ENCODE results near the gene TGFB2. TPM values are rescaled to one million over a fixed set of nuclear protein-coding genes. Genes with fewer than 3 reads are reported as not detected.

Gene TGFB2
- total RNA-seq, 2 experiments from 2014 or later = 0.03 to 0.11 TPM

GRCh38 chr1:218400624-218401023, 55.5 kb downstream of the TGFB2 start:
- POLR2A ChIA-PET = no interaction called here
- TF ChIP-seq EZH2phosphoT487 (IDR thresholded peaks at IDR 0.05; ENCODE audit: borderline replicate concordance, low read depth, low read length) (no peak), CTCF (conservative IDR thresholded peaks at IDR 0.05; ENCODE audit: low read length) (no peak)

GRCh38 chr1:218401441-218401997, 56.4 kb downstream of the TGFB2 start:
- Histone ChIP-seq H3K4me3 (ENCODE audit: low read depth, low read length, poor library complexity, severe bottlenecking) (no peak overlapping the region), H2AFZ (ENCODE audit: low read length) (no peak overlapping the region), H3K27ac (ENCODE audit: low read depth, low read length, poor library complexity, severe bottlenecking) (no peak overlapping the region), H4K20me1 (ENCODE audit: insufficient read depth, low read length) (no peaks in the 10 kb centered on the region), H3K79me2 (ENCODE audit: insufficient read depth, low read depth, low read length) (no peaks in the 10 kb centered on the region), H3K9me2 (ENCODE audit: insufficient read depth, low read length) (no peaks in the 10 kb centered on the region), H3K36me3 (ENCODE audit: insufficient read depth, low read length) (no peaks in the 10 kb centered on the region), H3K4me1 (ENCODE audit: insufficient read depth, low read length, poor library complexity, severe bottlenecking) (no peaks in the 10 kb centered on the region), H3K9me3 (ENCODE audit: low read length) (no peaks in the 10 kb centered on the region), H3K4me2 (ENCODE audit: low read length) (no peak overlapping the region)
- no peak for DNase-seq (ENCODE audit: low spot score)
- ChIA-PET CTCF (ENCODE audit: unreplicated experiment) (no interaction called here), POLR2A (interaction anchor here (0.6 kb wide), 1 partner anchor 128 kb away, joined by 4 read pairs; no protein-coding TSS in a partner anchor)
- TF ChIP-seq EZH2phosphoT487 (IDR thresholded peaks at IDR 0.05; ENCODE audit: borderline replicate concordance, low read depth, low read length) = no peak
- TF ChIP-seq CTCF (conservative IDR thresholded peaks at IDR 0.05; ENCODE audit: low read length) = no peak
- BruUV-seq (replicated peaks) = no TSS peak
- intact Hi-C loops (cut with micrococcal nuclease; ENCODE audit: unreplicated experiment) = no loop called here

More at GRCh38 chr1:218400624-218401023, 55.5 kb downstream of the TGFB2 start:
- Histone ChIP-seq H2AFZ (ENCODE audit: low read length) (no peak overlapping the region), H3K9me2 (ENCODE audit: insufficient read depth, low read length) (no peaks in the 10 kb centered on the region), H3K4me1 (ENCODE audit: insufficient read depth, low read length, poor library complexity, severe bottlenecking) (no peaks in the 10 kb centered on the region), H4K20me1 (ENCODE audit: insufficient read depth, low read length) (no peaks in the 10 kb centered on the region), H3K4me2 (ENCODE audit: low read length) (no peak overlapping the region), H3K4me3 (ENCODE audit: low read depth, low read length, poor library complexity, severe bottlenecking) (no peak overlapping the region), H3K36me3 (ENCODE audit: insufficient read depth, low read length) (no peaks in the 10 kb centered on the region), H3K27ac (ENCODE audit: low read depth, low read length, poor library complexity, severe bottlenecking) (no peak overlapping the region), H3K9me3 (ENCODE audit: low read length) (no peaks in the 10 kb centered on the region), H3K79me2 (ENCODE audit: insufficient read depth, low read depth, low read length) (no peaks in the 10 kb centered on the region)
- BruUV-seq (replicated peaks) = no TSS peak
- CTCF ChIA-PET (ENCODE audit: unreplicated experiment) = no interaction called here
- intact Hi-C loops (cut with micrococcal nuclease; ENCODE audit: unreplicated experiment) = no loop called here
- no peak for DNase-seq (ENCODE audit: low spot score)

- Histone ChIP-seq H3K4me2 (ENCODE audit: low read length) (no peak overlapping the region), H3K27ac (ENCODE audit: low read depth, low read length, poor library complexity, severe bottlenecking) (no peak overlapping the region), H4K20me1 (ENCODE audit: insufficient read depth, low read length) (no peaks in the 10 kb centered on the region), H3K4me3 (ENCODE audit: low read depth, low read length, poor library complexity, severe bottlenecking) (no peak overlapping the region), H3K79me2 (ENCODE audit: insufficient read depth, low read depth, low read length) (no peaks in the 10 kb centered on the region), H3K9me2 (ENCODE audit: insufficient read depth, low read length) (no peaks in the 10 kb centered on the region), H3K36me3 (ENCODE audit: insufficient read depth, low read length) (no peaks in the 10 kb centered on the region), H2AFZ (ENCODE audit: low read length) (no peak overlapping the region), H3K9me3 (ENCODE audit: low read length) (no peaks in the 10 kb centered on the region), H3K4me1 (ENCODE audit: insufficient read depth, low read length, poor library complexity, severe bottlenecking) (no peaks in the 10 kb centered on the region)
- BruUV-seq (replicated peaks) = no TSS peak
- intact Hi-C loops (cut with micrococcal nuclease; ENCODE audit: unreplicated experiment) = no loop called here
- POLR2A ChIA-PET = interaction anchor here (0.6 kb wide), 2 partner anchors 126 to 129 kb away, joined by 4 to 5 read pairs; no protein-coding TSS in a partner anchor
- CTCF ChIA-PET (ENCODE audit: unreplicated experiment) = no interaction called here
- no peak for TF ChIP-seq CTCF (conservative IDR thresholded peaks at IDR 0.05; ENCODE audit: low read length)
- TF ChIP-seq EZH2phosphoT487 (IDR thresholded peaks at IDR 0.05; ENCODE audit: borderline replicate concordance, low read depth, low read length) = no peak
- no peak for DNase-seq (ENCODE audit: low spot score)
Observed at GRCh38 chr1:218401998-218402785, 57.1 kb downstream of the TGFB2 start.
